ENCODE measurements around the gene ACTR5. TPM values are rescaled to one million over a fixed set of nuclear protein-coding genes. Genes with fewer than 3 reads are reported as not detected.

ACTR5 gene
- total RNA-seq, 3 donors from 2014 or later = 6.0 to 8.1 (median 7.9) TPM

DNA sequence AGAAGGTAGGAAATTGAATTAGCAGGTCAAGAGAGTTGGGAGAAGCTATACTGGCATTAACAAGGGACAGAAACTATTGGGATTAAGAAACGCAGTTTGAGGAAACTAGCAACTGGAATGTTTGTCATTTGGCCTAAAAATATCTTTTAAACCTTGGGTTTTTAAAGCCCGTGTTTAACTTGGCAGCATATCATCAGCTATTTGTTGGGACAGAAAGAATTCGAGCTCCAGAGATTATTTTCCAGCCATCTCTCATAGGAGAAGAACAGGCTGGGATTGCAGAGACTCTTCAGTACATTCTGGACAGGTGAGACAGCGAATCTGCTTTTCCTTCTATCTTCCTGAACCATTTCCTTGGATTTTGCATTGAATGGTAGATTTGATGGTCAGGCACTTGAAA lies 17.8 kb downstream of the ACTR5 start:
- ATAC-seq = no peak
- H3K4me3 ChIP-seq = no peak overlapping the region
- TF ChIP-seq, protein P1, sequence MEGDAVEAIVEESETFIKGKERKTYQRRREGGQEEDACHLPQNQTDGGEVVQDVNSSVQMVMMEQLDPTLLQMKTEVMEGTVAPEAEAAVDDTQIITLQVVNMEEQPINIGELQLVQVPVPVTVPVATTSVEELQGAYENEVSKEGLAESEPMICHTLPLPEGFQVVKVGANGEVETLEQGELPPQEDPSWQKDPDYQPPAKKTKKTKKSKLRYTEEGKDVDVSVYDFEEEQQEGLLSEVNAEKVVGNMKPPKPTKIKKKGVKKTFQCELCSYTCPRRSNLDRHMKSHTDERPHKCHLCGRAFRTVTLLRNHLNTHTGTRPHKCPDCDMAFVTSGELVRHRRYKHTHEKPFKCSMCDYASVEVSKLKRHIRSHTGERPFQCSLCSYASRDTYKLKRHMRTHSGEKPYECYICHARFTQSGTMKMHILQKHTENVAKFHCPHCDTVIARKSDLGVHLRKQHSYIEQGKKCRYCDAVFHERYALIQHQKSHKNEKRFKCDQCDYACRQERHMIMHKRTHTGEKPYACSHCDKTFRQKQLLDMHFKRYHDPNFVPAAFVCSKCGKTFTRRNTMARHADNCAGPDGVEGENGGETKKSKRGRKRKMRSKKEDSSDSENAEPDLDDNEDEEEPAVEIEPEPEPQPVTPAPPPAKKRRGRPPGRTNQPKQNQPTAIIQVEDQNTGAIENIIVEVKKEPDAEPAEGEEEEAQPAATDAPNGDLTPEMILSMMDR (IDR thresholded peaks at IDR 0.05) = no peak

DNA sequence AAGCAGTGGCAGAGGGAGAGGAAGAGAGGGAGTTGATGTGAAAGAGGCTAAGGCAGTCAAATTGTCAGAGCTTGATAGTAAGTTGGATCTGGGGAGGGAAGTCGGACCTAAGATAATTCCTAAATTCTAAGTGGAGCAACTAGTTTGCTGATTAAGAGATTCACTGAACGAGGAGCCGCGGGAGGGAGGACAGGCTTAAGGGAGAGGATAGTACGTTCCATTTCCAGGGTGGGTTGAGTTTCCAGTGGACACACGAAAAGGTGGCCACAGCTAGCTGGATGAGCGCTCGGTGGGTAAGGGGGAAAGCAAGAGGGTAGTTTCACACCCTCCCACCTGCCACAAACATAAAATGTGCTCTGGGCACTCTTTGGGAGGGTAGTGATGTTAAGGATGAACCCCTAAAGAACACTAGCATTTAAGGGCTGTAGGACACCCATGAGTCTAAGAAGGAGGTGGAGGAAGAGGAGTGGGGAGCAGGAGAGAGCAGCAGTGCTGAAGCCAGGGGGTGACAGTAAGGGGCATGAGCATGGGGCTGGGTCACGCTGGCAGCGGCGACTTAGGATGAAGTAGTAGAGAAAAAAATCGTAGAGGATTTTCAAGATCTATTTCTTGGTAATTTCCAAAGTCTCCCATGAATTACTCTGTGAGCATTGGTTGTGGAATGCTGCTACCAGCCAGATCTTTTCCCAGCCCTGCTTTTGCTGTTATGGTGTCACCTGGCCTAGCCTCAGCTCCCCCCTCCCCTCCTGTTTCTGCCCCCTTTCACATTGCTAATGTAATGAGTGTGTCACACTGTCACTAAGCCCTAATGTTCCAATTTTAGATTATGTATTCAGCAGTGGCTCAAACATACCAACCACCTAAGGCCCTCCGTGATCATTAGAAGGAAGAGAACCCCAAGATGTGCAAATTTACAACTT lies 21.4 kb downstream of the ACTR5 start:
- H3K4me3 ChIP-seq = no peak overlapping the region
- no peaks in the 10 kb centered on the region for H3K4me1 ChIP-seq (ENCODE audit: low read depth)
- intact Hi-C loops (cut with DNase I, micrococcal nuclease) = no loop called here
- ATAC-seq (no peak), DNase-seq (no peak)
- peaks cover 11% of the 10 kb centered on the region for H3K36me3 ChIP-seq (ENCODE audit: low read depth)
- no peaks in the 10 kb centered on the region for H3K9me3 ChIP-seq
- TF ChIP-seq, protein P1 (IDR thresholded peaks at IDR 0.05) = no peak

More for the DNA sequence above, 17.8 kb downstream of the ACTR5 start:
- H3K4me1 ChIP-seq (ENCODE audit: low read depth) = no peaks in the 10 kb centered on the region
- intact Hi-C loops (cut with DNase I, micrococcal nuclease) = no loop called here
- DNase-seq = no peak
- no peaks in the 10 kb centered on the region for H3K9me3 ChIP-seq
- H3K36me3 ChIP-seq (ENCODE audit: low read depth) = peaks cover 5% of the 10 kb centered on the region

DNA sequence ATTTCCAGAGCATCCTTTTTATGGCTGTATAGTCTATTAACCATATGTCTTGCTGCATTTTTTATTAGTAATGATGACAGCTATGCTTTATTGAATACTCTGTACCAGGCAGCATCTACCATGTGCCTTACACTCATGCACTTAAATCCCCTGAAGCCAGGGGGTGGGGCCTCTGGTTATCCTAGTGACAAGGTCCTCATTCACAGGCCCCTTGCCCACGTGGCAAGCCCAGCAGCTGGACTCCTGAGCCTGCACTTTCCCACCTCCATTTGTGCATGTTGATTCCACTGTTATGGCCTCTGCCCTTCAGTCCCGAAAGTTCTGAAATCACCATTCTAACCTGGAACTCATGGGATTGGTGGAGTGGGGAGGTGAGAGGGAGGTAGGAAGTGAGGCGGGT lies 22.3 kb downstream of the ACTR5 start:
- no peak for ATAC-seq
- Histone ChIP-seq H3K4me3 (no peak overlapping the region), H3K4me1 (ENCODE audit: low read depth) (no peaks in the 10 kb centered on the region), H3K36me3 (ENCODE audit: low read depth) (peaks cover 11% of the 10 kb centered on the region), H3K9me3 (no peaks in the 10 kb centered on the region)
- no peak for DNase-seq
- intact Hi-C loops (cut with DNase I, micrococcal nuclease) = no loop called here
- TF ChIP-seq, protein P1 (IDR thresholded peaks at IDR 0.05) = no peak

DNA sequence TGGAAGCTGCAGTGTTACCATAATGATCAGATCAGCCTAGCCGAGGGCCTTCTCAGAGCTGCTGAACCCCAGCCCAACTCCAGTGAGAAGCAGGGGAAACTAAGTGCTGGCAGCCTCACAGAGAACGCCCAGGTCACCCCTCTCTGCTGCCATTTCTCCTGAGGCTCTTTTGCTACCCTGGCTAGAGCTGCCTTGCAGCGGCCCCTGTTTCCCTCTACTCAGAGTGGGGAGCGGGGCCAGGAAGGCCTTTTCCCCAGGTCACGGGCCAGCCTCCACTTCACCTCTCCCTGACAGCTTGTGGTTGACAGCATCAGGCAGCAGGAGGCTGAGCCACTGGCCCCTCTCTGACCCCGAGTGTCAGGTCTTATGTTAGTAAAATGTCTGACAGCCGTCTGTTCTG lies 22.7 kb downstream of the ACTR5 start:
- Histone ChIP-seq H3K4me1 (ENCODE audit: low read depth) (no peaks in the 10 kb centered on the region), H3K9me3 (no peaks in the 10 kb centered on the region), H3K4me3 (no peak overlapping the region), H3K36me3 (ENCODE audit: low read depth) (peaks cover 11% of the 10 kb centered on the region)
- intact Hi-C loops (cut with DNase I, micrococcal nuclease) = no loop called here
- no peak for DNase-seq
- TF ChIP-seq, protein P1 (IDR thresholded peaks at IDR 0.05) = no peak
- no peak for ATAC-seq

DNA sequence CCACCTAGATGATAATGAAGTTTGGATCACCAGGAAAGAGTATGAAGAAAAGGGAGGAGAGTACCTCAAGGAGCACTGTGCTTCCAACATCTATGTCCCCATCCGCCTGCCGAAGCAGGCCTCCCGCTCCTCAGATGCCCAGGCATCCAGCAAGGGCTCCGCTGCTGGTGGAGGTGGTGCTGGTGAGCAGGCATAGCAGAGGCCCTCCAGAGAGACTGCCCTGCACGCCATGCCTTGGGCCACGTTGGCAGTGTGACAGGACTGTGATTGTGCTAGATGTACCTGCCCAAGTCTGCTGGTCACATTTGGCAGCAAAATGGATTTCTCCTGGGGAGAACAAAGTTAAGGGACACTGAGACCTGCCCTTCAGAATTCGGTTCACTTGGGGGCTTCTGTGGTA lies 23.4 kb downstream of the ACTR5 start:
- peaks cover 11% of the 10 kb centered on the region for H3K36me3 ChIP-seq (ENCODE audit: low read depth)
- no peaks in the 10 kb centered on the region for H3K4me1 ChIP-seq (ENCODE audit: low read depth)
- ATAC-seq (no peak), DNase-seq (no peak)
- TF ChIP-seq, protein P1 (IDR thresholded peaks at IDR 0.05) = no peak
- intact Hi-C loops (cut with DNase I, micrococcal nuclease) = no loop called here
- no peak overlapping the region for H3K4me3 ChIP-seq
- H3K9me3 ChIP-seq = no peaks in the 10 kb centered on the region

All from mucosa of descending colon (tissue), 3 donors.